Smooth muscle cell (in vitro differentiated cells): ENCODE data around the gene SEMA6A. TPM values are rescaled to one million over a fixed set of nuclear protein-coding genes. Genes with fewer than 3 reads are reported as not detected.
"Not testable (repeated sequence)": the region's sequence is repeated elsewhere in the genome, so short reads cannot be mapped to it uniquely, and the experiment has no call there.

Experiments used
- DNase-seq: peaks from one replicate; lab custom pipeline; 2025; ENCODE audit not compliant: unreplicated experiment; lab: John Stamatoyannopoulos, UW
- H2AFZ ChIP-seq: fragments of 200-600 bp; sonication (generic); 2 replicates; pipeline ENCODE4 v1.6.0; 2016; ENCODE audit warnings: antibody characterized with exemption, low read depth, mild to moderate bottlenecking
- H3F3A ChIP-seq: fragments of 200-600 bp; sonication (generic); 2 replicates; pipeline ENCODE4 v1.6.0; 2017; ENCODE audit warnings: antibody characterized with exemption, low read depth
- H3K27ac ChIP-seq: fragments of 200-600 bp; sonication (generic); 2 replicates; pipeline ENCODE4 v1.5.1; 2016; ENCODE audit warnings: low read depth, mild to moderate bottlenecking
- H3K27me3 ChIP-seq: fragments of 200-600 bp; sonication (generic); 2 replicates; pipeline ENCODE4 v1.6.1; 2016; ENCODE audit warnings: low read depth, mild to moderate bottlenecking
- H3K36me3 ChIP-seq: fragments of 200-600 bp; sonication (generic); 2 replicates; pipeline ENCODE4 v1.5.1; 2016; ENCODE audit warnings: low read depth
- H3K4me1 ChIP-seq: fragments of 200-600 bp; sonication (generic); 2 replicates; pipeline ENCODE4 v1.5.1; 2016; ENCODE audit warnings: low read depth
- H3K4me2 ChIP-seq: fragments of 200-600 bp; sonication (generic); 2 replicates; pipeline ENCODE4 v1.6.0; 2016; ENCODE audit warnings: mild to moderate bottlenecking
- H3K4me3 ChIP-seq: fragments of 200-600 bp; sonication (generic); 2 replicates; pipeline ENCODE4 v1.5.1; 2016; ENCODE audit warnings: mild to moderate bottlenecking
- H3K79me2 ChIP-seq: fragments of 200-600 bp; sonication (generic); 2 replicates; pipeline ENCODE4 v1.6.0; 2016; ENCODE audit warnings: low read depth, mild to moderate bottlenecking
- H3K9ac ChIP-seq: fragments of 200-600 bp; sonication (generic); 2 replicates; pipeline ENCODE4 v1.6.0; 2016; ENCODE audit warnings: low read depth
- H3K9me3 ChIP-seq: fragments of 200-600 bp; sonication (generic); replicated peaks from 2 replicates; pipeline ENCODE4 v1.5.1; 2016; ENCODE audit warnings: low read depth
- H4K20me1 ChIP-seq: fragments of 200-600 bp; sonication (generic); 2 replicates; pipeline ENCODE4 v1.6.0; 2016; ENCODE audit warnings: low read depth
- CTCF ChIP-seq: fragments of 200-600 bp; sonication (generic); IDR thresholded peaks from 2 replicates; pipeline ENCODE4 v1.5.1; 2017; ENCODE audit warnings: borderline replicate concordance, mild to moderate bottlenecking, antibody characterized with exemption; ENCODE audit not compliant: insufficient read depth, poor library complexity, severe bottlenecking
- WGBS: methylation state at CpG from one replicate; pipeline ENCODE4 v1.1.7; 2016; ENCODE audit warnings: low lambda C conversion rate; 5-methylcytosine and 5-hydroxymethylcytosine counted together
- polyA plus RNA-seq: library from polyadenylated mRNA; unstranded; fragments of >200 nt; fragmentation: Nextera tagmentation; extraction: Ambion mirVana; gene quantifications from 2 replicates; pipeline ENCODE4 v1.2.1, GENCODE V29; 2016
- total RNA-seq: library from RNA; depleted of rRNA; stranded (reverse); fragments of >200 nt; gene quantifications from 2 replicates; pipeline ENCODE4 v1.2.3, GENCODE V29; 2014

SEMA6A gene
- total and polyA plus RNA-seq, 2 experiments from 2014 or later, result 6.3 to 12.9 TPM

- peaks cover 7% of the 10 kb centered on the region for H3F3A ChIP-seq
- H3K9me3 ChIP-seq, result no peaks in the 10 kb centered on the region
- 24% methylated on average over 1 of the region's 1 CpG for WGBS
- no peaks in the 10 kb centered on the region for H3K36me3 ChIP-seq
- DNase-seq, result no peak
- peaks cover 13% of the 10 kb centered on the region for H3K4me1 ChIP-seq
- H3K79me2 ChIP-seq, result peaks cover 53% of the 10 kb centered on the region
- H3K9ac ChIP-seq, result peak overlapping the region; percentile 64
- peak overlapping the region; percentile 43 for H3K4me2 ChIP-seq
- no peak overlapping the region for H3K4me3 ChIP-seq
- TF ChIP-seq CTCF, result no peak
- H2AFZ ChIP-seq, result no peak overlapping the region
- H3K27me3 ChIP-seq, result no peaks in the 10 kb centered on the region
- no peaks in the 10 kb centered on the region for H4K20me1 ChIP-seq
- H3K27ac ChIP-seq, result peak overlapping the region; percentile 78
These were observed 27.9 kb downstream of the SEMA6A start for GRCh38 chr5:116546743-116547124.

- Histone ChIP-seq H3K79me2 (peaks cover 50% of the 10 kb centered on the region), H3K27me3 (no peaks in the 10 kb centered on the region)
- 13% methylated on average over 1 of the region's 1 CpG for WGBS
These were observed 28.4 kb downstream of the SEMA6A start for GRCh38 chr5:116546033-116546742.

GRCh38 chr5:116545465-116545864 is 29.2 kb downstream of the SEMA6A start:
- not testable (repeated sequence) for H3K9ac ChIP-seq, H2AFZ ChIP-seq, H4K20me1 ChIP-seq, H3F3A ChIP-seq, H3K9me3 ChIP-seq, H3K27me3 ChIP-seq, H3K4me2 ChIP-seq, H3K36me3 ChIP-seq, H3K4me3 ChIP-seq, DNase-seq
- H3K4me1 ChIP-seq, result peaks cover 13% of the 10 kb centered on the region
- peaks cover 50% of the 10 kb centered on the region for H3K79me2 ChIP-seq
- peak overlapping the region; percentile 78 for H3K27ac ChIP-seq
- 96% methylated on average over 6 of the region's 6 CpGs for WGBS

More at GRCh38 chr5:116546033-116546742, 28.4 kb downstream of the SEMA6A start:
- no peak for DNase-seq
- H3K9ac ChIP-seq, result peak overlapping the region; percentile 64
- H4K20me1 ChIP-seq, result no peaks in the 10 kb centered on the region
- no peak overlapping the region for H2AFZ ChIP-seq
- no peak for TF ChIP-seq CTCF
- peaks cover 13% of the 10 kb centered on the region for H3K4me1 ChIP-seq
- H3K4me3 ChIP-seq, result no peak overlapping the region
- no peaks in the 10 kb centered on the region for H3K9me3 ChIP-seq
- H3K36me3 ChIP-seq, result no peaks in the 10 kb centered on the region
- H3F3A ChIP-seq, result peaks cover 7% of the 10 kb centered on the region
- H3K4me2 ChIP-seq, result peak overlapping the region; percentile 51
- H3K27ac ChIP-seq, result peak overlapping the region; percentile 78

GRCh38 chr5:116544531-116545241 is 29.9 kb downstream of the SEMA6A start:
- H3K9ac ChIP-seq, result no peak overlapping the region
- H3K9me3 ChIP-seq, result no peaks in the 10 kb centered on the region
- H3K4me2 ChIP-seq, result no peak overlapping the region
- H3K79me2 ChIP-seq, result peaks cover 51% of the 10 kb centered on the region
- H2AFZ ChIP-seq, result no peak overlapping the region
- WGBS, result 91% methylated on average over 3 of the region's 3 CpGs
- peaks cover 13% of the 10 kb centered on the region for H3K4me1 ChIP-seq
- no peak for DNase-seq
- no peak overlapping the region for H3K27ac ChIP-seq
- H4K20me1 ChIP-seq, result no peaks in the 10 kb centered on the region
- peaks cover 7% of the 10 kb centered on the region for H3F3A ChIP-seq
- no peak overlapping the region for H3K4me3 ChIP-seq
- no peaks in the 10 kb centered on the region for H3K27me3 ChIP-seq
- no peaks in the 10 kb centered on the region for H3K36me3 ChIP-seq
- no peak for TF ChIP-seq CTCF
